ENCODE results near the gene PARVB. TPM values are rescaled to one million over a fixed set of nuclear protein-coding genes. Genes with fewer than 3 reads are reported as not detected.

The PARVB gene
- total RNA-seq, 2 donors from 2014 or later: 7.3 to 9.2 TPM

- WGBS, 2 donors: 83% methylated on average over 13 to 16 of the region's 16 CpGs
- intact Hi-C loops (cut with DNase I): no loop called here
- peaks cover 0 to 4% (median 0%) of the 10 kb centered on the region in 3 donors for H3K9me3 ChIP-seq
Observed at GRCh38 chr22:44142421-44143104, 118.5 kb downstream of the PARVB start.

GRCh38 chr22:44143105-44143474 lies 119.0 kb downstream of the PARVB start:
- no peaks in the 10 kb centered on the region for H3K9me3 ChIP-seq
- no peak for ATAC-seq
- WGBS, 2 donors: 51 to 70% methylated on average over 3 to 4 of the region's 4 CpGs
- TF ChIP-seq POLR2A (IDR thresholded peaks at IDR 0.05) (no peak), CTCF (IDR thresholded peaks at IDR 0.05) (no peak)
- no peaks in the 10 kb centered on the region for H3K27me3 ChIP-seq
- no peaks in the 10 kb centered on the region for H3K36me3 ChIP-seq (replicated peaks in 1 of 2; ENCODE audit: insufficient read depth in 1 of 2, low read depth in 2 of 2)
- H3K4me3 ChIP-seq: no peak overlapping the region
- peak overlapping the region in 1 of 4 donors; percentile 28 for H3K27ac ChIP-seq
- intact Hi-C loops (cut with DNase I): no loop called here
- H3K4me1 ChIP-seq: no peaks in the 10 kb centered on the region
- DNase-seq: peak in 3 of 4 donors; percentile 16 to 24 (median 23)

More at GRCh38 chr22:44142421-44143104, 118.5 kb downstream of the PARVB start:
- no peak overlapping the region for H3K4me3 ChIP-seq
- ATAC-seq: no peak
- no peaks in the 10 kb centered on the region for H3K27me3 ChIP-seq
- H3K27ac ChIP-seq: peak overlapping the region in 1 of 4 donors; percentile 28
- no peaks in the 10 kb centered on the region for H3K4me1 ChIP-seq
- peak in 3 of 4 donors; percentile 34 to 54 (median 44) for DNase-seq
- no peak for TF ChIP-seq CTCF (IDR thresholded peaks at IDR 0.05)
- TF ChIP-seq POLR2A (IDR thresholded peaks at IDR 0.05): no peak
- H3K36me3 ChIP-seq (replicated peaks in 1 of 2; ENCODE audit: insufficient read depth in 1 of 2, low read depth in 2 of 2): no peaks in the 10 kb centered on the region

- no peak for ATAC-seq
Observed at GRCh38 chr22:44143579-44143978, 119.5 kb downstream of the PARVB start.

GRCh38 chr22:44144046-44144569 lies 120.0 kb downstream of the PARVB start:
- no peaks in the 10 kb centered on the region for H3K4me1 ChIP-seq

More at GRCh38 chr22:44143579-44143978, 119.5 kb downstream of the PARVB start:
- no peaks in the 10 kb centered on the region for H3K27me3 ChIP-seq
- no peaks in the 10 kb centered on the region for H3K4me1 ChIP-seq
- DNase-seq: no peak
- peak overlapping the region in 1 of 4 donors; percentile 28 for H3K27ac ChIP-seq
- 53 to 60% methylated on average over 6 to 9 of the region's 9 CpGs for WGBS, 2 donors
- H3K4me3 ChIP-seq: no peak overlapping the region
- no peaks in the 10 kb centered on the region for H3K36me3 ChIP-seq (replicated peaks in 1 of 2; ENCODE audit: insufficient read depth in 1 of 2, low read depth in 2 of 2)
- intact Hi-C loops (cut with DNase I): no loop called here
- H3K9me3 ChIP-seq: no peaks in the 10 kb centered on the region
- TF ChIP-seq CTCF (IDR thresholded peaks at IDR 0.05) (no peak), POLR2A (IDR thresholded peaks at IDR 0.05) (no peak)

GRCh38 chr22:44145544-44145943 lies 121.4 kb downstream of the PARVB start:
- no peaks in the 10 kb centered on the region for H3K9me3 ChIP-seq
- H3K4me3 ChIP-seq: no peak overlapping the region
- H3K4me1 ChIP-seq: no peaks in the 10 kb centered on the region
- no peaks in the 10 kb centered on the region for H3K36me3 ChIP-seq (replicated peaks in 1 of 2; ENCODE audit: insufficient read depth in 1 of 2, low read depth in 2 of 2)
- peak in 2 of 4 donors; percentile 16 to 30 for DNase-seq
- intact Hi-C loops (cut with DNase I): no loop called here
- no peak for TF ChIP-seq POLR2A (IDR thresholded peaks at IDR 0.05)
- no peak for TF ChIP-seq CTCF (IDR thresholded peaks at IDR 0.05)
- no peak overlapping the region for H3K27ac ChIP-seq
- no peak for ATAC-seq
- 88 to 93% methylated on average over 6 to 8 of the region's 8 CpGs for WGBS, 2 donors
- no peaks in the 10 kb centered on the region for H3K27me3 ChIP-seq

More at GRCh38 chr22:44144046-44144569, 120.0 kb downstream of the PARVB start:
- H3K4me3 ChIP-seq: no peak overlapping the region
- no peak for ATAC-seq
- DNase-seq: no peak
- no peaks in the 10 kb centered on the region for H3K9me3 ChIP-seq
- H3K27ac ChIP-seq: no peak overlapping the region
- no peaks in the 10 kb centered on the region for H3K36me3 ChIP-seq (replicated peaks in 1 of 2; ENCODE audit: insufficient read depth in 1 of 2, low read depth in 2 of 2)
- no peak for TF ChIP-seq POLR2A (IDR thresholded peaks at IDR 0.05)
- intact Hi-C loops (cut with DNase I): no loop called here
- WGBS, 2 donors: 86 to 89% methylated on average over 6 to 10 of the region's 10 CpGs
- no peaks in the 10 kb centered on the region for H3K27me3 ChIP-seq

Measured in body of pancreas (tissue), 4 donors.